Activated CD8-positive, alpha-beta memory T cell treated with anti-CD3 and anti-CD28 coated beads, Interleukin-2, amount 50 U/mL, for 4 hours (primary cell): ENCODE measurements around the gene COX11.
A peak's percentile ranks its signal among the peaks of the same experiment; 100 is the strongest.

ENCODE experiments used
- DNase-seq: peaks from one replicate; pipeline ENCODE4 v3.0.0-alpha.2; 2020

COX11 gene

GRCh38 chr17:54968262-54968987 is at the start of gene COX11, which contains the start of gene STXBP4:
Gene COX11 (minus strand): TSS chr17:54968654. CDS start chr17:54968646, 8 bp downstream.
Gene STXBP4 (plus strand): TSS chr17:54968765. CDS start chr17:54986220, 17,455 bp downstream.
- DNase-seq: peak; percentile 93

- no peak for DNase-seq
These were observed 37.1 kb upstream of the COX11 start for GRCh38 chr17:55005520-55005919.

- no peak for DNase-seq
These were observed 36.0 kb upstream of the COX11 start for GRCh38 chr17:55004484-55004883.

- DNase-seq: no peak
These were observed 34.0 kb upstream of the COX11 start for GRCh38 chr17:55002458-55002857.

- DNase-seq: no peak
These were observed 28.0 kb upstream of the COX11 start for GRCh38 chr17:54996441-54996840.

GRCh38 chr17:54992797-54993639 is 24.6 kb upstream of the COX11 start:
- no peak for DNase-seq

- DNase-seq: no peak
These were observed 23.1 kb upstream of the COX11 start for GRCh38 chr17:54991567-54991966.

- DNase-seq: no peak
These were observed 21.7 kb upstream of the COX11 start for GRCh38 chr17:54990118-54990517.

GRCh38 chr17:54985476-54985875 is 17.0 kb upstream of the COX11 start:
- no peak for DNase-seq

- DNase-seq: no peak
These were observed 14.8 kb upstream of the COX11 start for GRCh38 chr17:54983260-54983659.

- DNase-seq: no peak
These were observed 13.9 kb upstream of the COX11 start for GRCh38 chr17:54982399-54982798.

- DNase-seq: no peak
These were observed 11.9 kb upstream of the COX11 start for GRCh38 chr17:54980375-54980774.

- no peak for DNase-seq
These were observed 11.2 kb upstream of the COX11 start for GRCh38 chr17:54979657-54980056.

- DNase-seq: no peak
These were observed 9.3 kb upstream of the COX11 start for GRCh38 chr17:54977744-54978143.

- DNase-seq: no peak
These were observed 7.9 kb upstream of the COX11 start for GRCh38 chr17:54976316-54976715.

GRCh38 chr17:54974759-54975158 is 6.3 kb upstream of the COX11 start:
- no peak for DNase-seq

- no peak for DNase-seq
These were observed 4.1 kb upstream of the COX11 start for GRCh38 chr17:54972406-54973138.

- no peak for DNase-seq
These were observed 3.4 kb upstream of the COX11 start for GRCh38 chr17:54971901-54972300.

- no peak for DNase-seq
These were observed 2.7 kb upstream of the COX11 start for GRCh38 chr17:54971147-54971546.

GRCh38 chr17:54969658-54970572 is 1.5 kb upstream of the COX11 start:
- no peak for DNase-seq

- peak; percentile 35 for DNase-seq
These were observed 506 bp upstream of the COX11 start for GRCh38 chr17:54968988-54969332.

- DNase-seq: no peak
These were observed 713 bp downstream of the COX11 start for GRCh38 chr17:54967621-54968261.
